GM15510 (cell line): Measurements from ENCODE around the gene IFNGR2.
A peak's percentile ranks its signal among the peaks of the same experiment; 100 is the strongest.

Experiments used
- POLR2A ChIP-seq: IDR thresholded peaks from 3 replicates; pipeline ENCODE4 v1.6.1; 2011; ENCODE audit warnings: borderline replicate concordance; ENCODE audit not compliant: insufficient read length; ENCODE audit errors: extremely low read depth

The IFNGR2 gene

DNA sequence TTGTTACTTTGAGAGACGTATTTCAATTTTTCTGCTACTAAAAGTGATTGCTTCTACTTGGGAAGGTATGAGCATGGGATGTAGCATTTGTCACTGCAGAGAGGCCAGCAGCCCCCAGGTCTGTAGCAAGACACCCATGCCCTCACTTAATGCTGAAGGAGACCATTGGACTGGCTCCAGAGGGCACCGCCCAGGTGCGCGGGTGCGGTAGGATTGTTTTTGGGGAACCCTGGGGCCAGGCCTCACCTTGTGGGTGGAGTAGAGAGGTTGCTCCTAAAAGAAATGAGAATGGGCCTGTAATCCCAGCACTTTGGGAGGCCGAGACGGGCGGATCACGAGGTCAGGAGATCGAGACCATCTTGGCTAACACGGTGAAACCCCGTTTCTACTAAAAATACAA is 30.6 kb upstream of the IFNGR2 start:
- no peak for TF ChIP-seq POLR2A

DNA sequence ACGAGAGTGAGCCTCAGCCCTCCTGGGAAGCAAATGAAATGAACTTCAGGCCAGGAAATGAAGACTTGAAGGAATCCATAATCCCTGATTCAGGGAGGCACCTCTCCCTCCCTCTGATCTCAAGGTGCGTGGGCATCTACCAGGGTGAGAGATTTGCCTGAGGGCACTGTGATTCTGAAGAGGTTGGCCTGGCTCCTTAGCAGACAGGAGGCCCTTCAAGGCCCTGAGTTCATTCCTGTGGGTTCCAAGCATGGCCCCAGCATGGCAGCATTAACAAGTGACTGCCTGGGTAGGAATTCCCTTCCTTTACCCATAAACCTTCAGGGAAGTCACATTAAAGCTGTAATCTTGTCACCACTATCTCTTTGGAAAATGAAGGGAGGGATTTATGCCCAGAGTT is 29.8 kb upstream of the IFNGR2 start:
- TF ChIP-seq POLR2A: no peak

DNA sequence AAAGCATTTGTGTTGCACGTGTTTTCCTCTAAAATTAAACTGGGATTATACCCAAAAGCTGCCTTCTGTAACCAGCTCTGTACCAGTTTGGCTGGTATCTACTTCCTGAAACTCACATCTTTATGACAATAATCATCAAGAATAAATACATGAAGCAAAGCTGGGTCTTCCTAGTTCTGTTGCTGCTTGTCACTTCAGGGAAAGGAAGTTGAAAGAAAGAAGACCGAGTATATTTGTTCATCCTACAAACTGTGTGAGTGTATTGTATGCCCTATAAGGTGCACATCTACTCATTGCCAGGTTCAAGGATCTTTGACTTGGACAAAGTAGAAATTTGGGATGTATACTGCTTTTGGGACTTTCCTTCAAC is 29.1 kb upstream of the IFNGR2 start:
- TF ChIP-seq POLR2A: no peak

DNA sequence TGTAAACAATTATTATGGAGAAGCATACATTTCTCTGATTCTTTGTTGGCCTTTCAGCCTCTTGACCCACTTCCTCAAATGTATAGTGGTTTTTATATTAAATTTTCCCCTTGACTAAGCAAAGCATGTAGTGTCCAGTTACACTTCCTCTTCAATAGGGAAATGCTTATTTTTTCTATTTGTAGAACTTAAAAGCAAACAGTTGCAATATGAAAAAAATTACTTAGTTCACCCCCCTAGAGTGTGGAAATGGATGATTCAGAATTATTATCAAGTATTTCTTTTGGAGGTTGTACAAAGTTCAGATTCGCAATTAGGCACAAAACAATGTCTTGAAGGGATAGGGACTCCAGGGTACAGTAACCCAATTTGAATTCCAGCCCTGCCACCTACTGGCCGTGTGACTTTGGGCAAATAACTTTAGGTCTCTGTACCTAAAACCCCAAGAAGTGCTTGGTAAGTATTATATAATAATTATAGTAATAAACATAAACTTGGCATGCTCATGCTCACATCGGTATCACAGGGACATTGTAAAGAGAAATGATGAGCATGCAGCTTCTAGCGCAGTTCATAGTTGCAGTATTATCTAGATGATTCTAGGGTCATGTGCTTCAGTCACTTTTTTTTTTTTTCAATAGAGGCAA is 28.6 kb upstream of the IFNGR2 start:
- no peak for TF ChIP-seq POLR2A

DNA sequence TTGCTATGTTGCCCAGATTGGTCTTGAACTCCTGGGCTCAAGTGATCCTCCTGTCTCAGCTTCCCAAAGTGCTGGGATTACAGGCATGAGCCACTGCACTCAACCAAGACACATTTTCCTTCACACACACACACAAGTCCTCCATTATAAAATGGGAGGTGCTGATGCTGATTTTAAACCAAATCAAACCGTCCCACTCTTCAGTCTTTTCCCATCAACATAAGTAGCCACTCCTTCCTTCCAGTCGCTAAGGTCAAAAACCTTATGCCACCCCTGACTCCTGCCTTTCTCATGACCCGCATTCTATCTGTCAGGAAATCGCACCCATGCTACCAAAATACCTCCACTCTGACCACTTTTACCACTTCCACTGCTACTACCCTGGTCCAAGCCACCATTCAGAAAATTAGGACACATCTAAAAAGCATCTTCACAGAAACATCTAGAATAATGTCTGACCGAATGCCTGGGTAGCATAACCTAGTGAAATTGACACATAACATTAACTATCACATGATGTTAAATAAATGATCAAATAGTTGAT is 28.0 kb upstream of the IFNGR2 start:
- TF ChIP-seq POLR2A: no peak

DNA sequence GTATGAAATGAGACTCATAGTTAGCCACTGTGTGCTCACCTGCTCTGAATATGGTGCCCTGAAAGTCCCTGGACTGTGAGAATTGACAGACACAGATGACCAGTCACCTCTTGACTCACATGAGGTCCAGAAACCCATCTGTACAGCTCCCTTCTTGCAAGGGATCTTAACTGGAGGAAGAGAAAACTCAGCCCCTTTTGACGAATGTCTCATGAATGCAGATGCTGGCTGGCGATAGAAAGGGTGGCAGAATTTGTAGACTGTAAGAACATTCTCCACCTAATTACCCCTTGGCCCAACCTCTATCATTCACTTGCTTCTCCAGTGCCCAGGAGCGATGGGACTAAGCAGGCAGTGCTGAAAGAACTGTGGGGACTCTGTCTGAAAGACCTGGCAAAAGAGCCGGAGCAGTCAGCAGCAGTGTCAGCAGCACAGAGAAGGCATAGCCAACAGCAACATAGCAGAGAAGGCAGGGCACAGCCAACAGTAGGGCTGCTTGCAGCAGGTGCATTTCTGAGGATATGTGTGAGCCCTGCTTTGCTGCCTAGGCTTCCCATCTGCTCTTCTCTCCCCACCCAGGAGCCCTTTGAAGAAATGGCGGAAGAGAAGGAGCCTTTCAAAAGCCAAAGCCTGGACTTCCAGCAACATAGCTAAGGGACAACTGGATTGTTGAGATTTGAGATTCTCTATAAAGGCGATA is 25.8 kb upstream of the IFNGR2 start:
- TF ChIP-seq POLR2A: no peak

DNA sequence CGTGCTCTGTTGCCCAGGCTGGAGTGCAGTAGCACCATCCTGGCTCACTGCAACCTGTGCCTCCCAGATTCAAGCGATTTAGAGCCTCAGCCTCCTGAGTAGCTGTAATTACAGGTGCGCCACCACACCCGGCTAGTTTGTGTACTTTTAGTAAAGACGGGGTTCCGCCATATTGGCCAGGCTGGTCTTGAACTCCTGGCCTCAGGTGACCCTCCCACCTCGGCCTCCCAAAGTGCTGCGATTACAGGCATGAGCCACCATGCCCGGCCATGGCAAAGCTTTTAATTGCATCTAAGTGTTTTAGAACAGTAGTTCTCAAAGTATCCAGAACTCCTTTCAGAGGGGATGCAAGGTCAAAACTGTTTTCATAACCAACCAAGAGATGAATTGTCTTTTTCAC is 25.1 kb upstream of the IFNGR2 start:
- no peak for TF ChIP-seq POLR2A

DNA sequence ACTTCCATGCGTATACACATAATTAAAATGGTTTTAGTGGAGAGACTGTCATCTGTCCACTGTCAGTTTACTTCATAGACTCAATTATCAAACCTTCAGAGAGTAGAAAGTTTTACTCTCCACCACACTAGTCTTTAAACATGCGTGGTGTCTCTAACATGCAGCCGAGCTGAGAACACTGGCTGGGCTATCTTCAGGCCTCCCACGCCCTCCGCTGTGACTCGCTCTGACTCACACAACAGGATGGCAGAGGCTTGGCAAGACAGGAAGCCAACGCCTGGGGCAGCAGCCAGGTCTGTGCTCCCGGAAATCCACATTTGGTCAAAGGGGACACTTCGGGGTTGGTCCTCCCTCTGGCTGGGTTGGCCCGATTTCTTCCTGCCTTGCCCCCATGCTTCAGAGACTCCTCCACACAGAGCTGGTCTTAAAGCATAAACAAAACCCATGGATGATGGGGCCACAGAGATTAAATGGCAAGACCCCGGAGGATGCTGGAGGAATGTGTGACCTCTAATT is 22.7 kb upstream of the IFNGR2 start:
- TF ChIP-seq POLR2A: peak; percentile 66

DNA sequence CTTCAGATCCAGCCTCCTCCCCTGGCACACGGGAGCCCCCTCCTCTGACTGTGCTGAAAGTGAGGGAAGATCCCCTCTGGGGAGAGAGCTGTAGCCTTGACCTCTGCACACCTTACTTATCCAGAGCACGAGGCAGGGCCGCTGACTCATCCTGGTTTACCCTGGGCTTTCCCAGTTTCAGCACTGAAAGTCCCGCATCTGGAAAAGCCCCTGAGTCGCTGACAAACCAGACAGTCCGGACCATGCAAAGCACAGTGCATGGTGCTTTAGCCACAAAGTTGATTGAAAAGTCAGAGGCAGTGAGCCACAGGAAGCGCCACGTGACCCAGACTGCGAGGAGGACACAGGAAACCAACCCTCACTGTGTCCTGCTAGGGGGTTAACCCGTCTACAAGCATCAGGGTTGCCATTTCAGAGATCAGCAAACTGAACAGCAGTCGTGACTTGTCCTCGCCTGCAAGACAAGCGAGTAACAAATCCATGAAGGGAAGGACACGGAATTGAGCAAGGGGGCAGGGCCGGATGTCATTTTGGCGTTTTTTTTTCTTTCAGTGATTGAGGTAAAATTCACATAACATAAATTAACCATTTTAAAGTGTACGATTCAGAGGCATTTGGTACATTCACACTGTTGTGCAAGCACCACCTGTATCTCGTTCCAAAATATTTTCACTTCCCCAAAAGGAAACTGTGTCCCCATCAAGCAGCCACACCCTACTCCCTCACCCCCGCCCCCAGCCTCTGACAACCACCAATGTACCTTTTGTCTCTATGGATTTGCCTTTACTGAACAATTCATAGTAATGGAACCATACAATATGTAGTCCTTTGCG is 19.9 kb upstream of the IFNGR2 start:
- peak; percentile 71 for TF ChIP-seq POLR2A

DNA sequence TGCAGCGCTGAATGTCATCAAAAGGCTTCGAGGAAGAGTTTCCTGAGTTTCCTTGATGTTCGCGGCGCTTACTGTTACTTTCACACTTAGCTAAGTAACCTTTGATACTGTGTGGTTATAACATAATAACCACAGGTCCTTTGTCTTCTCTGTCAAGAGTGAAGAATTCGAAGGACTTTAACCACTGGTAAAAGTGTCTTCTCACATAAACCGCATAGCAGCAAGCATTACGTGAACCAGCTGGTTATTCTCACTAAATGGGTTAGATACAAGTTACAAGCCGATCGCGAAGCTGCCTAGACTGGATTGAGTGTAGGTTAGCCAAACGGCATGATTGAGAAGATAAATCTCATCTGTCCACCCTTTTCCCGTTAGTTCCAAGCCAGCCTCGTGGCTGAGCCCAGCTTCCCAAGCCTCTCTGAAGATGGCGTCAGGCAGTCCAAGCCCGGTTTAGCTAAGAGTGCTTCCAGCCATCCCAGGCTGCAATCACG is 18.3 kb upstream of the IFNGR2 start:
- no peak for TF ChIP-seq POLR2A

DNA sequence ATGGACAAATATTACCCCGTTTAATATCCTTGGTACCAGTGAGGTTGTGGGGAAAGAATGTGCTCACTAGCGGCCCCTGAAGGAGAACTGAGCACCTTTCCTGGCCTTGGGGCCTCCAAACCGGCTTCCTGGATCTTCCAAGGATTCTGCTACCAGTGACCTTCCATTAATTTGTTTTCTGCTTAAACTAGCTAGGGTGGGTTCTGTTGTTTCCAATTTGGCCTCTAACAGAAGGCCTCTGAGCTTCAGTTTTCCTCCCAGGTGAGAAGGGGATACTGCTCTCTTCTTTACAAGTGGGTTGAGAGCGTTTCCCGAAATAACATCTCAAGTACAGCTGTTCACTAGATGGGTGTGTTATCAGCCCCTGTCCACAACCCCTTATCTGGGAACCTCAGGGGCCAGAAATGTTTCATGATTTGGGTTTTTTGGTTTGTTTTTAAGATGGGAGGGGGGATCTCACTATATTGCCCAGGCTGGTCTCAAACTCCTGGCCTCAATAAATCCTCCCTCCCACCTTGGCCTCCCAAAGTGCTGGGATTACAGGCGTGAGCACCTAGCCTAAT is 16.9 kb upstream of the IFNGR2 start:
- TF ChIP-seq POLR2A: no peak

DNA sequence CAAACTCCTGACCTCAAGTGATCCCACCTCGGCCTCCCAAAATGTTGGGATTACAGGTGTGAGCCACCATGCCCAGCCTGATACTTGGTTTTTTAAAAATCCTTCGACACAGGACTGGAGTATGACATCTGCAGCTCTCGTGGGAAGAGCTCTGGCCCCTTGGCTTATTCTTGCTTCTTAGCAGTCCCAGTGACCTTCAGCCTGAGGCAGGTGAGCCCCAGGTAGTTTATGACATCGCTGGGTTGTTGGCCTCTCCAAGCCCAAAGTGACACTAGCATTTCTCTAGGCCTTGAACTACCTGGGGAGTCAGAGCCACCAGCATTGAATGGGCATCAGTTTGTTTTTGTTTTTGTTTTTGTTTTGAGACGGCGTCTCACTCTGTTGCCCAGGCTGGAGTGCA is 15.9 kb upstream of the IFNGR2 start:
- TF ChIP-seq POLR2A: no peak

DNA sequence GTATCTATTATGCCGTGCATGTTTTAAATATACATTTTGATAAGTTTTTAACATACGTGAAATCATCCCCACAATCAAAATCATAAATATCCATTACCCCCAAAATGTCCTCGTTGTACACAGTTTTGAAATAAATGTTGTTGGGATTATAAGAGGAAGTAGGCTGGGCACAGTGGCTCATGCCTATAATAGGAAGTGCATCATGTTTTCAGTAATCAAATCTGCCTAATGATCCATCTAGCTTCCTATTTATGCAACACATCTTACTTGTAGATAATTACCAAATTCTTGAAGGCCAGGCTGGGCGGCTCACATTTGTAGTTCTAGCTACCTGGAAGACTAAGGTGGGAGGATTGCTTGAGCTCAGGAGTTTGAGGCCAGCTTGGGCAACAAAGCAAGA is 15.0 kb upstream of the IFNGR2 start:
- TF ChIP-seq POLR2A: no peak

DNA sequence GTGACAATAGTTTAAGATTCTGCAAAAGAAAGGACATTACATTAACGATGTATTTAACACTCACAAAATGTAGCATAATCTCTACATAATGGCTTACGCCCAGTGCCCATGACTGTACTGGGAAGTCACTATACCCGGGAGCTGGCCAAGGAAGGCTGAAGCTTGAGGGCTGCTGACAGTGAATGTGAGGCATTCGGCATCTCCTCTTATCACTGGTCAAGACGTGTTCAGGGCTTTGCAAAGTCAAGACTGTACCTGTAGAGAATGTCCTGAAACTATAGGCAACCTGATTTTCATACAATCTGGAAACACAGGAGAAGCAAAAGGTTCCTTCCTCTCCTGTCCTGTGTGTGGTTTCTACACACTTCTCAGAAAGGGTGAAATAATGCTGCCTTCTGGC is 12.7 kb upstream of the IFNGR2 start:
- no peak for TF ChIP-seq POLR2A

DNA sequence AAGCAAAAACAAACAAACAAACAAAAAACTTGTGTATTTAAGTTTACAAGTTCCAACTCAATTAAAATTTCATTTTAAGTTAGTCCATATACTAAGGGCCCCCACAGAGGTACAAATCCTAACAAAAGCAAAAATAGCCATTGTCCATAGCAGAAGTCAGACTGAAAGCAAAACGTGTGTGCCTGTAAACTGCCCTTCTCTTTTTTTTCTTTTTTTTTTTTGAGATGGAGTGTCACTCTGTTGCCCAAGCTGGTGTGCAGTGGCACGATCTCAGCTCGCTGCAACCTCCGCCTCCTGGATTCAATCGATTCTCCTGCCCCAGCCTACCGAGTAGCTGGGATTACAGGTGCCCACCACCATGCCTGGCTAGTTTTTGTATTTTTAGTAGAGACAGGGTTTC is 11.6 kb upstream of the IFNGR2 start:
- TF ChIP-seq POLR2A: no peak
